Hepatic stellate cell (primary cell): ENCODE measurements around the gene CDK6.
"Not testable (repeated sequence)": the region's sequence is repeated elsewhere in the genome, so short reads cannot be mapped to it uniquely, and the experiment has no call there.

ENCODE experiments used
- DNase-seq: peaks from one replicate; pipeline ENCODE4 v3.0.0; 2011; ENCODE audit warnings: low spot score

The CDK6 gene

DNA sequence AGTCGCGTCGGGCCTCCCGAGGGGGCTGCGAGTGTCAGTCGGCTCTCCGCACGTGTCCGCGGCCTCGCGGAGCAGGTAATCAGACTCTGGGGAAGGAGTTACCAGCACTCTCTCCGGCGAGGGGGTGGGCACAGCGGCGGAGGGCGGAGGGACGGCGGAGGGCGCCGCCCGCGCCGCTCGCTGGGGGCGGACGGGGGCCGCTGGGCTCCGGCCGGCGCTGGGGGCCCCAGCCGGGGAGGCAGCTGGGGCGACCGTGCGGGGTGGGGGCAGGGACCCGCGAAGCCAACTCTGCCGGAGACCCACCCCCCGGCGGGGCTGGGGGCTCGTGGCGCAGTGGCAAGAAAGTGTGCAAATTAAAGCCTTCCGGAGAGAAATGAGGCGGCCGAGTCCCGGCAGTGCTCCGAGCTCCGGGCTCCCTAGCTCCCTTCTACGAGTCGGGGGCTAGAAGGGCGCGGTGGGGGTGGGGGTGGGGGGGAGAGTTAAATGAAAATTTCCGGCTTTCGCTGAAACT, at the start of gene CDK6:
CDK6 (minus strand) TSS at position 85 of the 511 bp plus-strand sequence. CDS start 3,250 bp downstream, outside the sequence.
- peak; percentile 75 for DNase-seq

DNA sequence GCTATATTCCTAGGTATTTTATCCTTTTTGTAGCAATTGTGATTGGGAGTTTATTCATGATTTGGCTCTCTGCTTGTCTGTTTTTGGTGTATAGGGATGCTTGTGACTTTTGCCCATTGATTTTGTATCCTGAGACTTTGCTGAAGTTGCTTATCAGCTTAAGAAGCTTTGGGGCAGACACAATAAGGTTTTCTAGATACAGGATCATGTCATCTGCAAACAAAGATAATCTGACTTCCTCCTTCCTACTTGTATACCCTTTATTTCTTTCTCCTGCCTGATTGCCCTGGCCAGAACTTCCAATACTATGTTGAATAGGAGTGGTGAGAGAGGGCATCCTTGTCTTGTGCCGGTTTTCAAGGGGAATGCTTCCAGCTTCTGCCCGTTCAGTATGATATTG, 49.7 kb upstream of the CDK6 start:
- DNase-seq, result not testable (repeated sequence)

DNA sequence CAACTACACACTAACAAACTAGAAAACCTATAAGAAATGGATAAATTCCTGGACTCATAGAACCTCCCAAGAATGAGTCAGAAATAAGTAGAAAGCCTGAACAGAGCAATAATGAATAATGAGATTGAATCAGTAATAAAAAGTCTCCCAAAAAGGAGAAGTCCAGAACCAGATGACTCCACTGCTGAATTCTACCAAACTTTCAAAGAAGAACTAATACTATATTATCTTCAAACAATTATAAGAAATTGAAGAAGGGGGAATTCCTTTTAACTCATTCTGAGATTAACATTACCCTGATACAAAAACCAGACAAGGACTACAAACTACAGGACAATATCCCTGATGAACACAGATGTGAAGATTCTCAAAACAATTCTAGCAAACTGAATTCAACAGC, 47.8 kb upstream of the CDK6 start:
- DNase-seq, result no peak

GRCh38 chr7:92882760-92883159, 46.4 kb upstream of the CDK6 start:
- DNase-seq, result no peak

DNA sequence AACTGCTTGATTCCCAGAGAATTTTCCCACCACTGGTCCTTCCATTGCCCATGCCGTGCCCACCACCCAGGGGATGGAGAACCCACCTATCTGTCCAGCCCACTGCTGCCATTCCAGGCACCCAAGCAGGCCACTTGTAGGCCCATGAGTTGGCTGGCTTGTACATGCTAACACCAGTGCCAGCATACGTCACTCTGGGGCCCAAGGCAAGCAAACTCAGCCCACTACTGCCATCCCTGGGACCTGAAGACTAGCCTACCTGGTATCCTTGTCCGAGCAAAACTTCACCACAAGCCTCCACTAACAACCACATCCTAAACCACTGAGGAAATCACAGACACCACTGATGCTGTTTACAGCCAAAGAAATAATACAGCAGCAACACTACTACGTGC, 44.7 kb upstream of the CDK6 start:
- DNase-seq, result no peak

- DNase-seq, result no peak
Observed at GRCh38 chr7:92880212-92881090, 44.1 kb upstream of the CDK6 start.

DNA sequence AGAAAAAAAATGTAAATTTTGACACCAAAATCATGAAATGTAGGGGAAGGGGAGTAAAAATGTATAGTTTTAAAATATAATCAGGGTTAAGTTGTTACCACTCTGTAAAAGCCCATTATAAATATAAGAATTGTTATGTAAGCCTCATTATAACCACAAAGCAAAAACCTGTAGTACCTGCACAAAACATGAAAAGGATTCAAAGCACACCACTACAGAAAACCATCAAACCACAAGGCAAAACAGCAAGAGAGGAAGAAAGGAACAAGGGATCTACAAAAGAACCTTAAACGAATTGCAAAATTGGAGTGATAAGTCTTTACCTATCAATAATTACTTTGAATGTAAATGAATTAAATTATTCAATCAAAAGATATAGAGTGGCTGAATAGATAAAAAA, 41.0 kb upstream of the CDK6 start:
- DNase-seq, result no peak

DNA sequence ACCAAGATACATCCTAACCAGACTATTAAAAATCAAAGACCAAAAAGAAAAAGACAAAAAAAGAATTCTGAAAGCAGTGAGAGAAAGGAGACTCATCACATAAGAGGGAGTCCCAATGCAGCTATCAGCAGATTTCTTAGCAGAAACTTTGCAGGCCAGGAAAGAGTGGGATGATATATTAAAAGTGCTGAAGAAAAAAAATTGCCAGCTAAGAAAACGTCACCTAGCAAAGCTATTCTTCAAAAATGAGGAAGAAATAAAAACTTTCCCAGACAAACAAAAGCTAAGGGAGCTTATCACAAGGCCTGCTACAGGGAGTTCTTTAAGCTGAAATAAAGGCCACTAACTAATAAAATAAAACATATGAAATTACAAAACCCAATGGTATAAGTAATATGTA, 40.5 kb upstream of the CDK6 start:
- no peak for DNase-seq

- DNase-seq, result no peak
Observed at GRCh38 chr7:92875719-92876118, 39.3 kb upstream of the CDK6 start.

DNA sequence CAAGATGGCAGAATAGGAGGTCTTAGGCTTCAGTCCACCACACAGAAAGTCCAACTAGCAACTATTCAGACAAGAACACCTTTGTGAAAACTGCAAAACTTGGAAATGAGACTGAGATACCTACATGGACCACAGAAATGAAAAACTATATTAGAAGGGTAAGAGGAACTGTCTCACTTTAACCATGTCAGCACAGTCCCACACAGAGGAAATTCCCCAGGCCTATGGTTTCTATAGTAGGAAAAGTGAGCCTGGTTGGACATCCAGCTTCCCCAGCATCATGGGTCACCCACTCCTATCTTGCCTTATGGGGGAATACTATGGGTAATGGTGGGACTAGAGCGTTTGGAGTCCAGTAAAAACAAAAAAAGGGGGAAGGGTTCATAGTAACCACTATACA, 38.8 kb upstream of the CDK6 start:
- no peak for DNase-seq

GRCh38 chr7:92874567-92874966, 38.2 kb upstream of the CDK6 start:
- no peak for DNase-seq

GRCh38 chr7:92873776-92874175, 37.4 kb upstream of the CDK6 start:
- no peak for DNase-seq

DNA sequence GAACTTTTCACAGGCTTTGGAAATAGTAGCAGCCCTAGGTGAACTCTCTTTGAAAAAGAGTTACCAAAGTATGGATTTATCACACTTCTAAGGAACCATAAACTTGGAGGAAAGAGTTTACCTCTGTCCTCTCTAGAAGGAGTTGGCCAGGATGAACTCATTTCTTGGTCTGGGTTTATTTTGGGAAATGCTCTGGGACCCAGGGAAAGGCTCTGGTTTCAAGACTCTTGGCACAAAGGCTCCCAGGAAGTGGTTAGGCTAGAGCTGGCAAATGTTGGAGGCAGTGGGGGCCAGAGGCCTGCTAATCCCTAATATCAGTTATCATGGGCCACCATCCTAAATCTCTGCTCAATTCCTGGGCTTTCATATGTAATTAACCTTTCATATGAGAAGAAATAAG, 36.3 kb upstream of the CDK6 start:
- no peak for DNase-seq

DNA sequence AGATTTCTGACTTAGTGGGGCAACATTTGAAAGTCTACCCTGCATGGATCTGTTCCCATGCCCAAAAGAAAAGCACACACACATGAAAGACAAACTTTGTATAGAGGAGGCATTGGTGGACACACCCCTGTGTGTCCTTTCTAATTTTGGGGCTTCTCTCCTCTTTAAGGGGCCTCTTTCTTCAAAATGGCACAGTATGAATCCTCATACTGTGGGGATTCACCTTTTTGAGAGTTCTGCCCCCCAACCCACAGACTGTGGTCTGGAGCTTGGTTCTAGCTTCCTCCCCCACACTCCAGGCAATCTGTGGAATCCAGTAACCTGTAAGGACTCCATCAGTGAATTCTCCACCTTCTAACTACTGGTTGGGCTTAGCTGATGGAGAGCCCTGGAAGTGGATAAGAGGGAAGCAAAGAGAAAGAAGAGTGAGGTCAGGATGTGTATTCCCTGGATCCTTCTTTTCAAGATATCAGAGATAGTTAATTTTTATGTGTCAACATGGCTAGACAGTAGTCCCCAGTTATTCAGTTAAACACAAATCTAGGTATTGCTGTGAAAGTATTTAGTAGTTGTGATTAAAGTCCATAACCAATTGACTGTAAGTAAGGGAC, 32.4 kb upstream of the CDK6 start:
- no peak for DNase-seq

GRCh38 chr7:92864169-92864568, 27.8 kb upstream of the CDK6 start:
- DNase-seq, result not testable (repeated sequence)

- no peak for DNase-seq
Observed at GRCh38 chr7:92856436-92856835, 20.1 kb upstream of the CDK6 start.

DNA sequence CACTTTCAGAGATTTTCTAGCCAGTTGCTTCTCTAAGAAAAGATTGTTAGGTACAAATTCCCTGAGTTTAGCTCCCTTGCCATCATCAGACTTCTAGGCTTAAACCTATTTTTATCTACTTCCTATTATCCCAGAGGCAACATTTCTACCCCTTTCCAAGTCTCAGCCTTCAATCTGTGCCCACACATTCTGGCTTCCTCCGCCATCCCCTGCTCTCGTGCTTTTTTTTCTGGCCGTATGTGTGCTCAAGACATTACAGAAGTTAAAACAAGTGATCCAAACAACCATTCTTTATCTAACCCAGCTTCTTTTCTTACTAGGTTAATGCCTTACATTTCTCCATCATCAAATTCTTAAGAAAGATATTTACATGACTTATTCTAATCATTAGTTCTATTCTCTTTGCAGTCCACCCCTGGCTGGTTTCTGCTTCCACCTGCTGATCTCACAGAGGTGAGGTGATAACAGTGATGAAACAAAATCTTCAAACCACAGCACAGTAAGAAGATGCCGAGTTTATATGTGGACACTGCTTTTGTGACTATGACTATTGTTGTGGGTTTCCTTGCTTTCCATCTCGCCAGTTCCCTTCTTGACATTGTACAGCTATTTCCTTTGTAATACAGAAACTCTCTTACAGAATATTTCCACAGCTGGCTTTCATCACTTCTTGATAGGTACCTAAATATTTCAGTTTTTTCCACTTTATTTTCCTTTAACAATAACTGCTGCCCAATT, 18.3 kb upstream of the CDK6 start:
- no peak for DNase-seq

DNA sequence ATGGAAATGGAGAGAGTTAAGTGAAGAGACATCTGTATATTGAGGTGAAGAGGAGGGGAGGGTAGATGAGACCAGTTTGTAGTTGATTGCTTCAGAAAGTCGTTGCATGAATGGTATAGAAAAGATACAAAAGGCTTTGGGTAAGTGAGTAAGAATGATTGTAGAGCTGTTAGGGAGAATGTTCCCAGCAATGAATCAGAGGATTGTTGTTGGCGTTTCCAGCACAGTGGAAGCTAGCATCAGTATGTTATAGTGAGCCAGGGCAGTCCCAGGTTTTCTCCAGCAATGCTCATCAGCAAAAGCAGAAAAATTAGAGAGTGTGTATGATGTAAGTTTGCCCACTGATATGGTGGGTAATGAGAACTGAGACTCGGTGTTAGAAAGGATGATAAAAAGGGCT, 15.4 kb upstream of the CDK6 start:
- no peak for DNase-seq

GRCh38 chr7:92850516-92850915, 14.1 kb upstream of the CDK6 start:
- DNase-seq, result no peak

DNA sequence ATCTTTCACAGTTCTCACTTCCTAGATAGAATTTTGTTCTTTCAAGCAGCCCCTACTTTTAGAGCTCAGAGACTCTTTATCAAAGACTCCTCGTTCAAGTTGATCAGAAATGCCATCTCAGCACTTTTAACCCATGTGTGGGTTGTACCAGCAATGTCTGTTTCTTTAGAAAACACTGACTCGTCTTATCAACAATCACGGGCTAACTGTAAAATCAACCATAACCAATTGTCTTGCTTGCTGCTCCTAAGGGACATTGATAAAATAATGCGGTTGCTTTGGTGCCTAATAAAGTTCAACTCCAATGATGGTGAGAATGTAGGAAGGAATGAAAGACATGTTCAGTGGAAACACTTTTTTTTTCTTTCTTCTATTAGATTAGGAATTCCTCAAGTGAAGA, 12.9 kb upstream of the CDK6 start:
- DNase-seq, result no peak

DNA sequence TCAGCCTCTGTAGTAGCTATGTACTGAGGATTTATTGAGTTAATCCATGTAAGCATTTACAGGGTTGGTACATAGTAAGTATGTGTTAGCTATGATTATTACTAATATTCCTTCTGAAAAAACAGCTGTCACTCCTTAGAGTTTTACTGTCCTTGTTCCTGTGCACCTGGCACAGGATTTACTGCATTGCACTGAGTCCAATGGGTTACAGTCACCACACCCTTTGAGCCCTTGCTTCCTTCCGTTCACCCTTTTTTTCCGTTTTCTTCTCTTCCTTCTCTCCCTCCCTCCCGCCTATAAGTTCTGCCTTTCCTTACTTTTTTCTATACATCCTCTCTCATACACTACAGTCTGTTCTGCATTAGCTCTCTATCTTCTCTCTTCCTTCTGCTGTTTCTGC, 12.5 kb upstream of the CDK6 start:
- no peak for DNase-seq

DNA sequence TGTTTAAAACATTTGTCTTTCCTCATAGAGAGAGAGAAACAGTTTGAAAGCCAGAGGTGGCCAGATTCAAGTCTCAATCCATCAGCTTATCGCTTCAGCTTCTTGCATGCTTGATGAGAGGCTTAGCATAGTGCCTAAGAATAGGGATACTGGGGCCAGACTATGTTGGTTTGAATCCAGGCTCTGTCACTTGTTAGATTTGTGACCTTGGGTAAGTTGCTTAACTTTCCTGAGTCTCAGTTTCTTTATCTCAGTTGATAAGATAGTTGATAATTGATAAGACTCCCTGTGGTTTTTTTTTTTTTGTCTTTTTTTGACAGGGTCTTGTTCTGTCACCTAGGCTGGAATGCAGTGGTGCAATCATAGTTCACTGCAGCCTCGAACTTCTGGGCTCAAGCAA, 12.1 kb upstream of the CDK6 start:
- no peak for DNase-seq

GRCh38 chr7:92847305-92847704, 10.9 kb upstream of the CDK6 start:
- DNase-seq, result no peak
